HK-2 (cell line): ENCODE measurements around the gene LYPD3.

ENCODE experiments used
- DNase-seq: peaks from one replicate; pipeline ENCODE4 v3.0.0-alpha.2; 2018; ENCODE audit not compliant: unreplicated experiment

The LYPD3 gene

GRCh38 chr19:43485951-43486350, 20.5 kb upstream of the LYPD3 start:
- no peak for DNase-seq

- DNase-seq, result no peak
Measured at GRCh38 chr19:43483281-43483680, 17.9 kb upstream of the LYPD3 start.

- no peak for DNase-seq
Measured at GRCh38 chr19:43482193-43482592, 16.8 kb upstream of the LYPD3 start.

- DNase-seq, result no peak
Measured at GRCh38 chr19:43481701-43482100, 16.3 kb upstream of the LYPD3 start.

- no peak for DNase-seq
Measured at GRCh38 chr19:43480574-43480973, 15.2 kb upstream of the LYPD3 start.

- DNase-seq, result no peak
Measured at GRCh38 chr19:43479961-43480561, 14.7 kb upstream of the LYPD3 start.

GRCh38 chr19:43479226-43479625, 13.8 kb upstream of the LYPD3 start:
- no peak for DNase-seq

GRCh38 chr19:43478323-43478722, 12.9 kb upstream of the LYPD3 start:
- DNase-seq, result no peak

GRCh38 chr19:43476606-43477005, 11.2 kb upstream of the LYPD3 start:
- DNase-seq, result no peak

GRCh38 chr19:43474986-43475705, 9.7 kb upstream of the LYPD3 start:
- DNase-seq, result peak; percentile 94

GRCh38 chr19:43474487-43474886, 9.1 kb upstream of the LYPD3 start:
- DNase-seq, result no peak

GRCh38 chr19:43471091-43471490, 5.7 kb upstream of the LYPD3 start:
- DNase-seq, result no peak

- no peak for DNase-seq
Measured at GRCh38 chr19:43470288-43470687, 4.9 kb upstream of the LYPD3 start.

GRCh38 chr19:43469160-43469480, 3.7 kb upstream of the LYPD3 start:
- DNase-seq, result no peak

- DNase-seq, result no peak
Measured at GRCh38 chr19:43468354-43469159, 3.1 kb upstream of the LYPD3 start.

GRCh38 chr19:43467730-43468129, 2.3 kb upstream of the LYPD3 start:
- no peak for DNase-seq

GRCh38 chr19:43467276-43467675, 1.9 kb upstream of the LYPD3 start:
- DNase-seq, result no peak

- DNase-seq, result no peak
Measured at GRCh38 chr19:43466793-43467192, 1.4 kb upstream of the LYPD3 start.

GRCh38 chr19:43464134-43464775, 1.2 kb downstream of the LYPD3 start:
- no peak for DNase-seq

- DNase-seq, result peak; percentile 98
Measured at GRCh38 chr19:43463381-43464133, 1.9 kb downstream of the LYPD3 start.

GRCh38 chr19:43462785-43463380, 2.5 kb downstream of the LYPD3 start:
- no peak for DNase-seq
